HG03196 (cell line): Measurements from ENCODE around the gene P2RY8.
"Not testable (repeated sequence)": the region's sequence is repeated elsewhere in the genome, so short reads cannot be mapped to it uniquely, and the experiment has no call there.

Experiments used
- ATAC-seq: cut with Tn5 transposase; IDR thresholded peaks from one replicate; pipeline ENCODE4 v1.9.1; 2021; ENCODE audit not compliant: unreplicated experiment

P2RY8 gene

GRCh38 chrX:1537031-1537715 lies at the start of gene P2RY8:
Gene P2RY8, minus strand, starts transcription at chrX:1537185. Its CDS starts 70,627 bp downstream, at chrX:1466558.
- ATAC-seq, result peak; percentile 67

GRCh38 chrX:1584237-1585011 lies 47.4 kb upstream of the P2RY8 start:
- no peak for ATAC-seq

GRCh38 chrX:1582686-1583437 lies 45.9 kb upstream of the P2RY8 start:
- peak; percentile 49 for ATAC-seq

- no peak for ATAC-seq
These were observed 44.1 kb upstream of the P2RY8 start for GRCh38 chrX:1581132-1581531.

GRCh38 chrX:1578511-1579173 lies 41.7 kb upstream of the P2RY8 start:
- no peak for ATAC-seq

- no peak for ATAC-seq
These were observed 40.9 kb upstream of the P2RY8 start for GRCh38 chrX:1577845-1578244.

GRCh38 chrX:1576201-1576992 lies 39.4 kb upstream of the P2RY8 start:
- ATAC-seq, result no peak

GRCh38 chrX:1574181-1574580 lies 37.2 kb upstream of the P2RY8 start:
- ATAC-seq, result not testable (repeated sequence)

GRCh38 chrX:1564750-1565683 lies 28.0 kb upstream of the P2RY8 start:
- no peak for ATAC-seq

GRCh38 chrX:1564077-1564476 lies 27.1 kb upstream of the P2RY8 start:
- ATAC-seq, result not testable (repeated sequence)

- ATAC-seq, result no peak
These were observed 24.2 kb upstream of the P2RY8 start for GRCh38 chrX:1561164-1561563.

GRCh38 chrX:1558761-1559468 lies 21.9 kb upstream of the P2RY8 start:
- no peak for ATAC-seq

- ATAC-seq, result not testable (repeated sequence)
These were observed 20.5 kb upstream of the P2RY8 start for GRCh38 chrX:1557442-1557841.

GRCh38 chrX:1555370-1555769 lies 18.4 kb upstream of the P2RY8 start:
- no peak for ATAC-seq

GRCh38 chrX:1554469-1555210 lies 17.7 kb upstream of the P2RY8 start:
- no peak for ATAC-seq

- ATAC-seq, result no peak
These were observed 15.1 kb upstream of the P2RY8 start for GRCh38 chrX:1551959-1552546.

- ATAC-seq, result no peak
These were observed 9.8 kb upstream of the P2RY8 start for GRCh38 chrX:1546691-1547251.
